Chondrocyte (in vitro differentiated cells): ENCODE data around the gene DNMT1. TPM values are rescaled to one million over a fixed set of nuclear protein-coding genes. Genes with fewer than 3 reads are reported as not detected.

Experiments
- DNase-seq: peaks from one replicate; pipeline ENCODE4 v3.0.0; 2021; ENCODE audit warnings: mixed read lengths, low spot score
- H3K27ac Mint-ChIP-seq: one replicate; pipeline ENCODE4 v1.8.0; 2021; ENCODE audit warnings: mild to moderate bottlenecking, moderate library complexity, mixed read lengths; ENCODE audit not compliant: unreplicated experiment
- H3K27me3 Mint-ChIP-seq: 2 replicates; pipeline ENCODE4 v1.8.0; 2021; ENCODE audit warnings: low read depth, mixed read lengths
- H3K36me3 Mint-ChIP-seq: 2 replicates; pipeline ENCODE4 v1.8.0; 2021; ENCODE audit warnings: low read depth, mixed read lengths
- H3K4me1 Mint-ChIP-seq: 2 replicates; pipeline ENCODE4 v1.8.0; 2021; ENCODE audit warnings: low read depth, mild to moderate bottlenecking, mixed read lengths
- H3K4me3 Mint-ChIP-seq: one replicate; pipeline ENCODE4 v1.8.0; 2021; ENCODE audit warnings: mild to moderate bottlenecking, moderate library complexity, mixed read lengths; ENCODE audit not compliant: unreplicated experiment
- H3K9me3 Mint-ChIP-seq: 2 replicates; pipeline ENCODE4 v1.8.0; 2021; ENCODE audit warnings: low read depth, mixed read lengths
- CTCF ChIP-seq: fragments of 200-600 bp; sonication (generic); IDR thresholded peaks from 2 replicates; pipeline ENCODE4 v1.5.0; 2021; ENCODE audit warnings: antibody characterized with exemption, mild to moderate bottlenecking, moderate library complexity
- total RNA-seq: library from RNA; stranded (reverse); gene quantifications from 3 replicates; pipeline ENCODE4 v1.2.1, GENCODE V29; 2021

Gene DNMT1
- total RNA-seq, 1 donor from 2014 or later, result 47.8 TPM

GRCh38 chr19:10235003-10235402 lies 40.2 kb upstream of the DNMT1 start:
- Mint-ChIP-seq H3K27me3 (no peaks in the 10 kb centered on the region), H3K27ac (no peak overlapping the region), H3K4me1 (peaks cover 19% of the 10 kb centered on the region), H3K4me3 (no peak overlapping the region), H3K36me3 (no peaks in the 10 kb centered on the region), H3K9me3 (no peaks in the 10 kb centered on the region)
- no peak for DNase-seq
- TF ChIP-seq CTCF, result no peak

GRCh38 chr19:10233946-10234345 lies 39.2 kb upstream of the DNMT1 start:
- no peaks in the 10 kb centered on the region for H3K27me3 Mint-ChIP-seq
- no peaks in the 10 kb centered on the region for H3K36me3 Mint-ChIP-seq
- no peak overlapping the region for H3K4me3 Mint-ChIP-seq
- no peak for TF ChIP-seq CTCF
- H3K27ac Mint-ChIP-seq, result no peak overlapping the region
- H3K4me1 Mint-ChIP-seq, result peaks cover 24% of the 10 kb centered on the region
- no peaks in the 10 kb centered on the region for H3K9me3 Mint-ChIP-seq
- DNase-seq, result no peak

- H3K27me3 Mint-ChIP-seq, result no peaks in the 10 kb centered on the region
- TF ChIP-seq CTCF, result no peak
- H3K4me1 Mint-ChIP-seq, result peaks cover 14% of the 10 kb centered on the region
- no peak for DNase-seq
- H3K9me3 Mint-ChIP-seq, result no peaks in the 10 kb centered on the region
- H3K36me3 Mint-ChIP-seq, result no peaks in the 10 kb centered on the region
- H3K4me3 Mint-ChIP-seq, result peak overlapping the region; percentile 80
- peak overlapping the region; percentile 82 for H3K27ac Mint-ChIP-seq
Observed at GRCh38 chr19:10231612-10232228, 37.0 kb upstream of the DNMT1 start.

- H3K36me3 Mint-ChIP-seq, result no peaks in the 10 kb centered on the region
Observed at GRCh38 chr19:10230861-10231611, 36.3 kb upstream of the DNMT1 start, which contains the start of gene S1PR2. Gene S1PR2, minus strand, starts transcription at chr19:10231331. Its CDS starts 6,426 bp downstream, at chr19:10224905.

More at GRCh38 chr19:10230861-10231611, 36.3 kb upstream of the DNMT1 start, which contains the start of gene S1PR2:
- Mint-ChIP-seq H3K27ac (peak within 1 kb of the TSS; percentile 82), H3K4me3 (peak within 1 kb of the TSS; percentile 80), H3K9me3 (no peaks in the 10 kb centered on the region), H3K4me1 (peaks cover 14% of the 10 kb centered on the region), H3K27me3 (no peaks in the 10 kb centered on the region)
- TF ChIP-seq CTCF, result no peak
- no peak for DNase-seq
